ENCODE measurements around the gene CHML.

Gene CHML

GRCh38 chr1:241647658-241648057, 7.5 kb upstream of the CHML start:
- in situ Hi-C loops (cut with HindIII; ENCODE audit: low sequenced_read_pairs) = no loop called here

GRCh38 chr1:241646201-241646600, 6.0 kb upstream of the CHML start:
- in situ Hi-C loops (cut with HindIII; ENCODE audit: low sequenced_read_pairs) = no loop called here

GRCh38 chr1:241645199-241645598, 5.0 kb upstream of the CHML start:
- in situ Hi-C loops (cut with HindIII; ENCODE audit: low sequenced_read_pairs) = no loop called here

GRCh38 chr1:241644259-241644658, 4.1 kb upstream of the CHML start:
- in situ Hi-C loops (cut with HindIII; ENCODE audit: low sequenced_read_pairs) = no loop called here

- in situ Hi-C loops (cut with HindIII; ENCODE audit: low sequenced_read_pairs) = no loop called here
Observed at GRCh38 chr1:241642593-241642944, 2.4 kb upstream of the CHML start.

- in situ Hi-C loops (cut with HindIII; ENCODE audit: low sequenced_read_pairs) = no loop called here
Observed at GRCh38 chr1:241641773-241642592, 1.8 kb upstream of the CHML start.

GRCh38 chr1:241640867-241641622, 876 bp upstream of the CHML start:
- in situ Hi-C loops (cut with HindIII; ENCODE audit: low sequenced_read_pairs) = no loop called here

- in situ Hi-C loops (cut with HindIII; ENCODE audit: low sequenced_read_pairs) = no loop called here
Observed at GRCh38 chr1:241639623-241640148, 483 bp downstream of the CHML start.

- in situ Hi-C loops (cut with HindIII; ENCODE audit: low sequenced_read_pairs) = no loop called here
Observed at GRCh38 chr1:241638909-241639622, 1.1 kb downstream of the CHML start.

GRCh38 chr1:241638099-241638682, 2.0 kb downstream of the CHML start:
- in situ Hi-C loops (cut with HindIII; ENCODE audit: low sequenced_read_pairs) = no loop called here

GRCh38 chr1:241637604-241638003, 2.6 kb downstream of the CHML start:
- in situ Hi-C loops (cut with HindIII; ENCODE audit: low sequenced_read_pairs) = no loop called here

GRCh38 chr1:241637046-241637590, 3.1 kb downstream of the CHML start:
- in situ Hi-C loops (cut with HindIII; ENCODE audit: low sequenced_read_pairs) = no loop called here

- in situ Hi-C loops (cut with HindIII; ENCODE audit: low sequenced_read_pairs) = no loop called here
Observed at GRCh38 chr1:241636291-241636690, 3.9 kb downstream of the CHML start.

- in situ Hi-C loops (cut with HindIII; ENCODE audit: low sequenced_read_pairs) = no loop called here
Observed at GRCh38 chr1:241635556-241636152, 4.5 kb downstream of the CHML start.

- in situ Hi-C loops (cut with HindIII; ENCODE audit: low sequenced_read_pairs) = no loop called here
Observed at GRCh38 chr1:241632987-241633386, 7.2 kb downstream of the CHML start.

GRCh38 chr1:241631674-241632073, 8.5 kb downstream of the CHML start:
- in situ Hi-C loops (cut with HindIII; ENCODE audit: low sequenced_read_pairs) = no loop called here

- in situ Hi-C loops (cut with HindIII; ENCODE audit: low sequenced_read_pairs) = no loop called here
Observed at GRCh38 chr1:241630899-241631298, 9.3 kb downstream of the CHML start.

- in situ Hi-C loops (cut with HindIII; ENCODE audit: low sequenced_read_pairs) = no loop called here
Observed at GRCh38 chr1:241630476-241630875, 9.7 kb downstream of the CHML start.

- in situ Hi-C loops (cut with HindIII; ENCODE audit: low sequenced_read_pairs) = no loop called here
Observed at GRCh38 chr1:241630005-241630404, 10.2 kb downstream of the CHML start.

All from endothelial cell of hepatic sinusoid (primary cell).